ENCODE measurements around the gene OR1N1. TPM values are rescaled to one million over a fixed set of nuclear protein-coding genes. Genes with fewer than 3 reads are reported as not detected.

The OR1N1 gene
- total and polyA plus RNA-seq, 2 donors (not counting 1 experiment from before 2014, with no cell fraction given): not detected

DNA sequence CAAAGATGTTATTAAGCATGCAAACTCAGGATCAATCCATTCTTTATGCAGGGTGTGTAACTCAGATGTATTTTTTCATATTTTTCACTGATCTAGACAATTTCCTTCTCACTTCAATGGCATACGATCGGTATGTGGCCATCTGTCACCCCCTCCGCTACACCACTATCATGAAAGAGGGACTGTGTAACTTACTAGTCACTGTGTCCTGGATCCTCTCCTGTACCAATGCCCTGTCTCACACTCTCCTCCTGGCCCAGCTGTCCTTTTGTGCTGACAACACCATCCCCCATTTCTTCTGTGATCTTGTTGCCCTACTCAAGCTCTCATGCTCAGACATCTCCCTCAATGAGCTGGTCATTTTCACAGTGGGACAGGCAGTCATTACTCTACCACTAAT is 7.7 kb downstream of the OR1N1 start:
- Histone ChIP-seq H3K27ac (ENCODE audit: insufficient read depth, low read length) (no peak overlapping the region), H3K9ac (ENCODE audit: insufficient read depth, low read length) (no peak overlapping the region), H3K27me3 (ENCODE audit: control insufficient read depth, insufficient read depth, low read length) (no peaks in the 10 kb centered on the region), H3K4me1 (ENCODE audit: control insufficient read depth, extremely low read depth, insufficient read depth, low read length) (no peaks in the 10 kb centered on the region), H3K36me3 (ENCODE audit: control insufficient read depth, insufficient read depth, low read length) (no peaks in the 10 kb centered on the region), H4K20me1 (ENCODE audit: control insufficient read depth, extremely low read depth, insufficient read depth, low read length) (no peaks in the 10 kb centered on the region), H2AFZ (ENCODE audit: low read length) (no peak overlapping the region), H3K9me3 (ENCODE audit: control insufficient read depth, insufficient read depth, low read depth, low read length) (no peaks in the 10 kb centered on the region), H3K4me2 (ENCODE audit: extremely low read depth, insufficient read depth, low read length) (no peak overlapping the region), H3K4me3 (replicated peaks in 1 of 4; ENCODE audit: control extremely low read depth in 1 of 4, insufficient read depth in 1 of 4, low read depth in 3 of 4, low read length in 4 of 4) (no peak overlapping the region), H3K79me2 (ENCODE audit: control insufficient read depth, insufficient read depth, low read length) (no peaks in the 10 kb centered on the region)
- TF ChIP-seq, protein P1, sequence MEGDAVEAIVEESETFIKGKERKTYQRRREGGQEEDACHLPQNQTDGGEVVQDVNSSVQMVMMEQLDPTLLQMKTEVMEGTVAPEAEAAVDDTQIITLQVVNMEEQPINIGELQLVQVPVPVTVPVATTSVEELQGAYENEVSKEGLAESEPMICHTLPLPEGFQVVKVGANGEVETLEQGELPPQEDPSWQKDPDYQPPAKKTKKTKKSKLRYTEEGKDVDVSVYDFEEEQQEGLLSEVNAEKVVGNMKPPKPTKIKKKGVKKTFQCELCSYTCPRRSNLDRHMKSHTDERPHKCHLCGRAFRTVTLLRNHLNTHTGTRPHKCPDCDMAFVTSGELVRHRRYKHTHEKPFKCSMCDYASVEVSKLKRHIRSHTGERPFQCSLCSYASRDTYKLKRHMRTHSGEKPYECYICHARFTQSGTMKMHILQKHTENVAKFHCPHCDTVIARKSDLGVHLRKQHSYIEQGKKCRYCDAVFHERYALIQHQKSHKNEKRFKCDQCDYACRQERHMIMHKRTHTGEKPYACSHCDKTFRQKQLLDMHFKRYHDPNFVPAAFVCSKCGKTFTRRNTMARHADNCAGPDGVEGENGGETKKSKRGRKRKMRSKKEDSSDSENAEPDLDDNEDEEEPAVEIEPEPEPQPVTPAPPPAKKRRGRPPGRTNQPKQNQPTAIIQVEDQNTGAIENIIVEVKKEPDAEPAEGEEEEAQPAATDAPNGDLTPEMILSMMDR (conservative IDR thresholded peaks at IDR 0.05 in 1 of 2, IDR thresholded peaks at IDR 0.05 in 1 of 2; ENCODE audit: low read depth in 1 of 2, low read length in 2 of 2): no peak
- no peak for TF ChIP-seq EZH2 (IDR thresholded peaks at IDR 0.05; ENCODE audit: low read length, missing control alignments)
- DNase-seq (ENCODE audit: low read depth in 2 of 2): no peak

- Histone ChIP-seq H3K9me3 (ENCODE audit: control insufficient read depth, insufficient read depth, low read depth, low read length) (no peaks in the 10 kb centered on the region), H4K20me1 (ENCODE audit: control insufficient read depth, extremely low read depth, insufficient read depth, low read length) (no peaks in the 10 kb centered on the region), H3K4me1 (ENCODE audit: control insufficient read depth, extremely low read depth, insufficient read depth, low read length) (no peaks in the 10 kb centered on the region), H3K27me3 (ENCODE audit: control insufficient read depth, insufficient read depth, low read length) (no peaks in the 10 kb centered on the region), H2AFZ (ENCODE audit: low read length) (no peak within 1 kb of the TSS), H3K79me2 (ENCODE audit: control insufficient read depth, insufficient read depth, low read length) (no peaks in the 10 kb centered on the region), H3K36me3 (ENCODE audit: control insufficient read depth, insufficient read depth, low read length) (no peaks in the 10 kb centered on the region), H3K4me2 (ENCODE audit: extremely low read depth, insufficient read depth, low read length) (no peak within 1 kb of the TSS), H3K4me3 (replicated peaks in 1 of 4; ENCODE audit: control extremely low read depth in 1 of 4, insufficient read depth in 1 of 4, low read depth in 3 of 4, low read length in 4 of 4) (no peak within 1 kb of the TSS), H3K27ac (ENCODE audit: insufficient read depth, low read length) (no peak within 1 kb of the TSS), H3K9ac (ENCODE audit: insufficient read depth, low read length) (no peak within 1 kb of the TSS)
- no peak for DNase-seq (ENCODE audit: low read depth in 2 of 2)
- no peak for TF ChIP-seq EZH2 (IDR thresholded peaks at IDR 0.05; ENCODE audit: low read length, missing control alignments)
- TF ChIP-seq, protein P1 (conservative IDR thresholded peaks at IDR 0.05 in 1 of 2, IDR thresholded peaks at IDR 0.05 in 1 of 2; ENCODE audit: low read depth in 1 of 2, low read length in 2 of 2): no peak
Measured at GRCh38 chr9:122518841-122519240, 8.3 kb downstream of the OR1N1 start, which contains the start of gene OR1J4. TSS of gene OR1J4 (plus strand) at chr9:122519141. CDS start at chr9:122519141, 0 bp downstream.

- no peaks in the 10 kb centered on the region for H3K36me3 ChIP-seq (ENCODE audit: control insufficient read depth, insufficient read depth, low read length)
- no peaks in the 10 kb centered on the region for H3K27me3 ChIP-seq (ENCODE audit: control insufficient read depth, insufficient read depth, low read length)
- H3K9ac ChIP-seq (ENCODE audit: insufficient read depth, low read length): no peak overlapping the region
- H3K79me2 ChIP-seq (ENCODE audit: control insufficient read depth, insufficient read depth, low read length): no peaks in the 10 kb centered on the region
- H3K9me3 ChIP-seq (ENCODE audit: control insufficient read depth, insufficient read depth, low read depth, low read length): no peaks in the 10 kb centered on the region
- H4K20me1 ChIP-seq (ENCODE audit: control insufficient read depth, extremely low read depth, insufficient read depth, low read length): no peaks in the 10 kb centered on the region
- no peak overlapping the region for H3K4me3 ChIP-seq (replicated peaks in 1 of 4; ENCODE audit: control extremely low read depth in 1 of 4, insufficient read depth in 1 of 4, low read depth in 3 of 4, low read length in 4 of 4)
- DNase-seq (ENCODE audit: low read depth in 2 of 2): no peak
- no peaks in the 10 kb centered on the region for H3K4me1 ChIP-seq (ENCODE audit: control insufficient read depth, extremely low read depth, insufficient read depth, low read length)
- H3K4me2 ChIP-seq (ENCODE audit: extremely low read depth, insufficient read depth, low read length): no peak overlapping the region
- no peak overlapping the region for H3K27ac ChIP-seq (ENCODE audit: insufficient read depth, low read length)
- H2AFZ ChIP-seq (ENCODE audit: low read length): no peak overlapping the region
- TF ChIP-seq, protein P1 (conservative IDR thresholded peaks at IDR 0.05 in 1 of 2, IDR thresholded peaks at IDR 0.05 in 1 of 2; ENCODE audit: low read depth in 1 of 2, low read length in 2 of 2): no peak
- TF ChIP-seq EZH2 (IDR thresholded peaks at IDR 0.05; ENCODE audit: low read length, missing control alignments): no peak
Measured at GRCh38 chr9:122518226-122518625, 8.9 kb downstream of the OR1N1 start.

Data from fibroblast of lung (primary cell).